Neural cell (in vitro differentiated cells): ENCODE data around the gene TMEM225. TPM values are rescaled to one million over a fixed set of nuclear protein-coding genes. Genes with fewer than 3 reads are reported as not detected.

Experiments
- H2AFZ ChIP-seq: fragments of 200-600, 300-800 bp; sonication (generic), shearing (Covaris generic); 2 replicates; pipeline ENCODE4 v1.6.0; 2014; ENCODE audit warnings: low read depth, mild to moderate bottlenecking, antibody characterized with exemption, low read length, moderate library complexity
- H3F3A ChIP-seq: fragments of 200-600 bp; shearing (Covaris generic); 2 replicates; pipeline ENCODE4 v1.6.1; 2016; ENCODE audit warnings: mild to moderate bottlenecking, moderate library complexity, mixed read lengths, antibody characterized with exemption, low read length; ENCODE audit not compliant: insufficient read depth, poor library complexity, severe bottlenecking
- H3K27ac ChIP-seq: fragments of 200-600, 300-800 bp; sonication (generic), shearing (Covaris generic); 2 replicates; pipeline ENCODE4 v1.5.1; 2014; ENCODE audit warnings: mild to moderate bottlenecking, low read length, moderate library complexity
- H3K27me3 ChIP-seq: fragments of 300-800, 200-600 bp; sonication (generic), shearing (Covaris generic); 2 replicates; pipeline ENCODE4 v1.6.0; 2014; ENCODE audit warnings: mild to moderate bottlenecking, low read depth, low read length, moderate library complexity; ENCODE audit not compliant: insufficient read depth
- H3K36me3 ChIP-seq: fragments of 300-800, 200-600 bp; sonication (generic), shearing (Covaris generic); 2 replicates; pipeline ENCODE4 v1.5.1; 2014; ENCODE audit warnings: mild to moderate bottlenecking, antibody characterized with exemption, low read length, moderate library complexity; ENCODE audit not compliant: insufficient read depth
- H3K4me2 ChIP-seq: fragments of 300-800, 200-600 bp; sonication (generic), shearing (Covaris generic); 2 replicates; pipeline ENCODE4 v1.6.0; 2014; ENCODE audit warnings: mild to moderate bottlenecking, low read length
- H3K4me3 ChIP-seq: fragments of 300-800, 200-600 bp; sonication (generic), shearing (Covaris generic); 2 replicates; pipeline ENCODE4 v1.5.1; 2014; ENCODE audit warnings: mild to moderate bottlenecking, low read length, moderate library complexity
- H3K79me2 ChIP-seq: fragments of 200-600 bp; shearing (Covaris generic); replicated peaks from 2 replicates; pipeline ENCODE4 v1.6.0; 2014; ENCODE audit warnings: mild to moderate bottlenecking, low read length, moderate library complexity; ENCODE audit not compliant: insufficient read depth
- H3K9ac ChIP-seq: fragments of 300-800, 200-600 bp; sonication (generic), shearing (Covaris generic); 2 replicates; pipeline ENCODE4 v1.6.1; 2016; ENCODE audit warnings: mild to moderate bottlenecking, low read length, mixed read lengths
- H3K9me2 ChIP-seq: fragments of 200-600 bp; shearing (Covaris generic); 2 replicates; pipeline ENCODE4 v1.6.1; 2016; ENCODE audit warnings: mild to moderate bottlenecking, low read length, mixed read lengths; ENCODE audit not compliant: insufficient read depth
- H3K9me3 ChIP-seq: fragments of 200-600, 300-800 bp; sonication (generic), shearing (Covaris generic); 2 replicates; pipeline ENCODE4 v1.6.1; 2016; ENCODE audit warnings: mild to moderate bottlenecking, mixed run types, low read length, moderate library complexity, mixed read lengths
- H4K20me1 ChIP-seq: fragments of 200-600 bp; shearing (Covaris generic); 2 replicates; pipeline ENCODE4 v1.6.1; 2016; ENCODE audit warnings: mild to moderate bottlenecking, mixed run types; ENCODE audit not compliant: insufficient read depth
- CTCF ChIP-seq: fragments of 450-650 bp; IDR thresholded peaks from 2 replicates; pipeline ENCODE4 v1.5.1; 2014; ENCODE audit warnings: antibody characterized with exemption, mild to moderate bottlenecking, moderate library complexity; ENCODE audit not compliant: poor library complexity, severe bottlenecking
- EP300 ChIP-seq: fragments of 450-650 bp; conservative IDR thresholded peaks from 2 replicates; pipeline ENCODE4 v1.6.1; 2014; ENCODE audit warnings: antibody characterized with exemption, mild to moderate bottlenecking, moderate library complexity; ENCODE audit not compliant: poor library complexity, severe bottlenecking
- EZH2 ChIP-seq: fragments of 200-600, 300-800 bp; shearing (Covaris generic), sonication (generic); IDR thresholded peaks from 2 replicates; pipeline ENCODE4 v1.6.1; 2014; ENCODE audit warnings: antibody characterized with exemption, low read length, borderline replicate concordance, mild to moderate bottlenecking; ENCODE audit not compliant: insufficient read depth, poor library complexity, severe bottlenecking
- MXI1 ChIP-seq: fragments of 450-650 bp; conservative IDR thresholded peaks from 2 replicates; pipeline ENCODE4 v1.6.1; 2014; ENCODE audit warnings: antibody characterized with exemption, mild to moderate bottlenecking; ENCODE audit not compliant: poor library complexity, severe bottlenecking
- POLR2AphosphoS5 ChIP-seq: IDR thresholded peaks from 2 replicates; pipeline ENCODE4 v1.6.1; 2012
- RAD21 ChIP-seq: fragments of 450-650 bp; conservative IDR thresholded peaks from 2 replicates; pipeline ENCODE4 v1.6.1; 2014; ENCODE audit warnings: antibody characterized with exemption, mild to moderate bottlenecking, moderate library complexity
- REST ChIP-seq: IDR thresholded peaks from 2 replicates; pipeline ENCODE4 v1.6.1; 2012; ENCODE audit warnings: borderline replicate concordance
- SMC3 ChIP-seq: fragments of 450-650 bp; conservative IDR thresholded peaks from 2 replicates; pipeline ENCODE4 v1.6.1; 2014; ENCODE audit warnings: antibody characterized with exemption, mild to moderate bottlenecking, moderate library complexity; ENCODE audit not compliant: poor library complexity
- TAF1 ChIP-seq: IDR thresholded peaks from 2 replicates; pipeline ENCODE4 v1.6.1; 2012; ENCODE audit warnings: low read depth
- polyA plus RNA-seq: library from polyadenylated mRNA; depleted of rRNA; stranded (reverse); fragments of >200 nt; gene quantifications from 2 replicates; pipeline ENCODE4 v1.2.3, GENCODE V29; 2014

TMEM225 gene
- polyA plus RNA-seq, 1 donor from 2014 or later = not detected

- Histone ChIP-seq H3K9ac (no peak overlapping the region), H3K27me3 (no peaks in the 10 kb centered on the region), H2AFZ (no peak overlapping the region), H3K4me2 (no peak overlapping the region), H3K9me3 (no peaks in the 10 kb centered on the region), H3K79me2 (no peaks in the 10 kb centered on the region), H3K36me3 (no peaks in the 10 kb centered on the region), H4K20me1 (no peaks in the 10 kb centered on the region), H3K4me3 (no peak overlapping the region), H3F3A (no peaks in the 10 kb centered on the region), H3K27ac (no peak overlapping the region), H3K9me2 (no peaks in the 10 kb centered on the region)
- TF ChIP-seq EP300 (no peak), CTCF (no peak), RAD21 (no peak), EZH2 (no peak), REST (no peak), SMC3 (no peak), TAF1 (no peak), MXI1 (no peak), POLR2AphosphoS5 (no peak)
Measured at GRCh38 chr11:123899792-123900191, 14.3 kb upstream of the TMEM225 start.

- no peak overlapping the region for H2AFZ ChIP-seq
- no peaks in the 10 kb centered on the region for H3K9me2 ChIP-seq
- H3K9me3 ChIP-seq = no peaks in the 10 kb centered on the region
Measured at GRCh38 chr11:123892031-123892430, 6.6 kb upstream of the TMEM225 start.

More at GRCh38 chr11:123892031-123892430, 6.6 kb upstream of the TMEM225 start:
- H3K4me2 ChIP-seq = no peak overlapping the region
- H3F3A ChIP-seq = no peaks in the 10 kb centered on the region
- TF ChIP-seq SMC3 (no peak), TAF1 (no peak), REST (no peak), EP300 (no peak), EZH2 (no peak), RAD21 (no peak), MXI1 (no peak), CTCF (no peak), POLR2AphosphoS5 (no peak)
- H4K20me1 ChIP-seq = no peaks in the 10 kb centered on the region
- H3K79me2 ChIP-seq = no peaks in the 10 kb centered on the region
- H3K27me3 ChIP-seq = no peaks in the 10 kb centered on the region
- H3K4me3 ChIP-seq = no peak overlapping the region
- no peaks in the 10 kb centered on the region for H3K36me3 ChIP-seq
- no peak overlapping the region for H3K9ac ChIP-seq
- H3K27ac ChIP-seq = no peak overlapping the region
